Skeletal muscle cell (primary cell): Measurements from ENCODE around the gene HCCS.
"Not testable (repeated sequence)": the region's sequence is repeated elsewhere in the genome, so short reads cannot be mapped to it uniquely, and the experiment has no call there.

Source experiments
- DNase-seq: peaks from one replicate; pipeline ENCODE4 v3.0.0-alpha.2; 2010; ENCODE audit warnings: low read depth
- H3K4me3 ChIP-seq: 2 replicates; pipeline ENCODE4 v1.5.1; 2011; ENCODE audit warnings: low read depth, mild to moderate bottlenecking, control low read depth, low read length, moderate library complexity

HCCS gene

GRCh38 chrX:11117745-11118144 lies 6.6 kb downstream of the HCCS start:
- DNase-seq, result no peak
- no peak overlapping the region for H3K4me3 ChIP-seq

DNA sequence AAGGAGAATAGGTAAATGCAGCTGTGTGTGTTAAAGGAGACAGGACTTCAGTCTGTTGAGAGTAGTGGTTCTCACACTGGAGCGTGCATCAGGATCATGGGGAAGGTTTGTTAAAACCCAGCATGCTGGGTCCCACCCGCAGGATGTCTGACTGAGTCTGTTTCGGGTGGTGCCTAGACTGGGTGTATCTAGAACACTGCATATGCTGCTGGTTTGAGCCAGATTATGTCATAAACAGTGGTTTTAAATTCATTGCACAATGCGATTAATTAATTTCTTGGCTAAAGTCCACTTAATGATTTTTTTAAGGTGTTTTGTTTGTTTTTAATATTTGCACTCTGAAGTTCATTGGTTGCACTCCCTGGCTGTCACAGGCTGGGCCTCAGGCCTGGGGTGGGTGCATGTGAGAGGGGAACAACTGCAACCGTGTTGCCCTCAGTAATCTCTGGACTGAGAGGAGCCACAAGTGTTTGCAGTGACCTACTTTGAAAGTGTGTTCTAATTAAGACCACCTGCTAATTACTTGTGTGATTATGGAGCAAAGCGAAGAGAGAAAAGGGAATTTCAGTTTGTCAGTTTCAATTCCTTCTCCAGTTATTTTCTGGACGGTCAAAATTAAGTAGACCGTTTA lies 8.3 kb downstream of the HCCS start:
- no peak overlapping the region for H3K4me3 ChIP-seq
- DNase-seq, result no peak

- not testable (repeated sequence) for H3K4me3 ChIP-seq, DNase-seq
These were observed 12.0 kb downstream of the HCCS start for GRCh38 chrX:11123087-11123486.

GRCh38 chrX:11124112-11124511 lies 13.0 kb downstream of the HCCS start:
- no peak for DNase-seq
- H3K4me3 ChIP-seq, result no peak overlapping the region

DNA sequence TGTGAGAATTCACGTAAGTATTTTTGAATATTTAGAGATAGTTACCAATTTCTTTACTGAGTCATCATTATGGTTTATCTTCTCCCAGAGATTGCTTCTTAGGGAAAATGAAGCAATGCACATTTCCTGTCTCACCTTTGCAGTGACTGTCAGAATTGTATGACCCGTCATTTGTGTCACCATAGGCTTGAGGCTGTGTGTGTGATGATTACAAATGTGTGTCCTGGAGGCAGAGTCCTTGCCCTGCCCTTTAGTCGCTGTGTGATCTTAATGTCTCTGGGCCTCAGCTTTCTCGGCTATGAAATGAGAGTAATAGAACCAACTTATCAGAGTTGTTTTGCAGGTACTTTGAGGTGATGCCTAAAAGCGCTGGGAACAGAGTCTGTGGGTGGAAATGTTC lies 13.9 kb downstream of the HCCS start:
- DNase-seq, result no peak

GRCh38 chrX:11129534-11130105 lies 18.5 kb downstream of the HCCS start:
- H3K4me3 ChIP-seq, result no peak overlapping the region
- peak; percentile 18 for DNase-seq

More for the DNA sequence above, 13.9 kb downstream of the HCCS start:
- no peak overlapping the region for H3K4me3 ChIP-seq

DNA sequence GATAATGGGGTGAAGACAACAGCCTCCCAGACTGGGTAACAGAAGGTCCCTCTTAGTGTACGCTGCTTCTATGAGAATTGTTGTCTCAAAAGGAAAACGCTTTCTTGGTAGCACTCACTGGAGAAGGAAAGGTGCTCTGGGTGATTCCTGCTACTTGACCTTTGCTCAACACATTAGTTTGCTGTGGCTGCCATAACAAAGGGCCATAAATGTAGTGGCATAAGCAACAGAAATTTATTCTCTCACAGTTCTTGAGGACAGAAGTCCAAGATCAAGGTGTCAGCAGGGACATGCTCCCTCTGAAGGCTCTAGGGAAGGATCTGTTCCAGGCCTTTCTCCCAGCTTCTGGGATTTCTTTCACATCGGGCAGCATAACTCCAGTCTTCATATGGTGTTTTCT lies 19.0 kb downstream of the HCCS start:
- DNase-seq, result no peak

DNA sequence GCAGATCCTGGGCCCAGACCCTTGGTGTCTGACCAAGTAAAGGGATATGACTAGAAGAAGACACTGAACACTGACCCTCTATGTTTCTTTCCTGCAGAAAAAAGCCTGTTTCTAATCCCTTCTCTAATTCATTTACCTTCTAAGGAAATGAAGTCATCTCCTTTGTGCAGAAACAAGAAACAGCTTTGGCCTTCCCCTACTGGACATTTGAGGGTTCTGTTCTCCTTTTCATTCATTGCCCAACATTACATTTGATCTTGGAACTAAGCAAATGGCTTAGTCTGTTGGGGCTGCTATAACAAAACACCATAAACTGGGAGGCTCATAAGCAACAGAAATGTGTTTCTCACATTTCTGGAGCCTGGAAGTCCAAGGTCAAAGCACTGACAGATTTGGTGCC lies 20.0 kb downstream of the HCCS start:
- no peak overlapping the region for H3K4me3 ChIP-seq
- no peak for DNase-seq

More for the DNA sequence above, 19.0 kb downstream of the HCCS start:
- H3K4me3 ChIP-seq, result no peak overlapping the region

DNA sequence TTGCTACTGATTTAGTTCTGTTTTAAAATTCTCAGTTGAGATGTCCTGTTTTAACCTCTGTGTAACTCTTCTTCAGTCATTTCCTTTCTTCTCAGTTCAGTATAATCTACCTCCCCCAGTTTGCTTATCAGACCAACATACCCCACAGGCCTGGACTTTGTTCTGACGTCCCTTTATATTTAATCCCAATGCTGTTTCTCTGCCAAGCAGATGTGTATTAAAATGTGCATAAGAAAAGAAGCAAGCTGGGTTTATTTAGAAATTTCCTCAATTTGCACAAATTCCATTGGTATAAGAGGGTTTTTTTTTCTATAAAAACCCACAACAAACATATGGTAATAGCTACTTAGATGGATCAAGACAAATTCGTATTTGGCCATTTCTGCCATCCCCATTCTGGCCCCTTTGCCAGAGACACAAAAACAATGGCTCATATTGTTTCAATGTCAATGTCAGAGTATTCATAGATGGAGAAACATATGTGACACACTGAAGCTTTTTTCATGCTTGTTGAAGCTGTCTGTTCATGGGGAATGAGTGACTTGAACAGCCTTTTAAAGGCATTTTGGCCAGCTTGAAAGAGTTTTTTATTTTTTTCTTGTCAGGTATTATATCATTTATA lies 24.5 kb downstream of the HCCS start:
- no peak overlapping the region for H3K4me3 ChIP-seq
- DNase-seq, result no peak

DNA sequence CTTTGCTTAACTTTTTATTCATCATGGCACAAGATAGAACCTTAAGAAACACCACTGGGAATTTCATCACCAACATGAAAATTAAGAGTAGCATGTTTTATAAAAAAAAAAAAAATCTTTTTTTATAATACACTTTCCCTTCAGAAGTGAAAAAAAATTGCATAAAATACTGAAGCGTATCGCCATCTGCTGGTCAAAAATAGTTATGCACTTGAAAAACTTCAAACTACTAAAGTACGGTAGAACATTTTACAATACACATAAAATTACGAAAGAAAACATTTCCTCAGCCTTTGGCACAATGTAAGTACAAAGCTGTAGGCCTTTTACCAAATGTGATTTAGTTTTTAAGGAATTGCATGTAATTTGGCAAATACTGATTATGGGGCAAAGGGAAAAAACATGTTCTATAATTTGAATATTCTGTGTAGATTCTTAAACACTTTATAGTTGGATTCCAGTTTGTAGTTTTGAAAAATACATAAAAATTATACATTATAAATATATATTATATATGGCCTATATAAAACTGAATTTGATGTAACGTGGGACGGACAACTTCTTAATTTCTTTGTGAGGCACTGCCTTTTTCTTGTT lies 26.5 kb downstream of the HCCS start:
- peak; percentile 10 for DNase-seq
- H3K4me3 ChIP-seq, result no peak overlapping the region

- H3K4me3 ChIP-seq, result no peak overlapping the region
These were observed 27.6 kb downstream of the HCCS start for GRCh38 chrX:11138498-11139390.

DNA sequence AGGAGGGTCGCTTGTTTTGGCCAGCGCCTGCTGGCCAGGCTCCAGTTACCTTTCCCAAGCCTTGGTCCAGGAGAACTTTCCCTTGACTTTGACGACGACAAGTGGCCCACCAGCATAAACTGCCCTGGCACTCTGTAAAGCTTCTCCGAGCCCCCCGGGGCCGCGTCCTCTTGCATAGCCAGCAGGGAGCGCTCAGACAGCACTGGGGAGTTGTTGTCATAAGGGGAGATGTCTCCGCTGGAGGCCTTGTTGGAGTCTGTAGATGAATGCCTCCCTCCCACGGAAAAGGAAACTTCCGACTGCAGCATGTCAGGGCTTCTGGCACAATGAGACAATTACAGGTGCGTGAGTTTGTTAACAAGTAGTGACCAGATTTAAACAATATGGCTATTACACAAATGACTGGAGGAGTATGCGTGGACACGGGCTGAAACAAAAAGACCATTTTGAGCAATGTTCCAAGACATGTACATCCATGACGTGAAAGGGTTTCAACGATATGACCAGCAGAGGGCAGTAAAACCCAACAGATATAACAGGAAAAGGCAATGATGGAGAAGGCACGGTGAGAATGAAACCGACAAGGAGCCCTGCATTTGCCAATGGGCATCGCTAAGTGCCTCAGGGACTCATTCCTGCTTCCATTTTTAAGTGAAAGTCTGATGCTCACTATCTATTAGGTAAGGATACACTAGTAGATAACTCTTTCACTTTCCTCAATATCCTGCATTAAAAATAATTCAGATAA lies 33.0 kb downstream of the HCCS start:
- H3K4me3 ChIP-seq, result no peak overlapping the region
- peak; percentile 30 for DNase-seq

More at GRCh38 chrX:11138498-11139390, 27.6 kb downstream of the HCCS start:
- no peak for DNase-seq

DNA sequence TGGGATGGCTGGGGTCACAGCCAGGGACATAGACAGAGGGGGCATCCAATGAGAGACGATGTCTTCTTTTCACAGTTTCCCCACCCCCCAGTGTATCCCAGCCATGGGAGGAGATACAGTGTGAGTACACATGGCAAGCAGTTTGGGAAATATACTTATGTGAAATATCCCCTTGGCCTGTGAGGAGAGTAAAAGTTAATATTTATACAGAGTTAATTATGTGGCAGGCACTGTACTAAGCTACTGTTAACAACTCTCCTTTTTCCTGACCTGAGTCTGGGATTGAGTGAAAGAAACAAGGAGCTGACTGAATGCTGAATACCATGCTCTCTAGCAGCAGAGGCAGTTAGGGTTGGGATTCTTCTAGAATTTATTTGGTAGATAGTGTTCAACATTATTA lies 35.3 kb downstream of the HCCS start:
- DNase-seq, result no peak
- H3K4me3 ChIP-seq, result no peak overlapping the region

GRCh38 chrX:11148401-11148800 lies 37.3 kb downstream of the HCCS start:
- DNase-seq, result no peak

GRCh38 chrX:11151799-11152559 lies 40.8 kb downstream of the HCCS start:
- DNase-seq, result no peak

More at GRCh38 chrX:11148401-11148800, 37.3 kb downstream of the HCCS start:
- H3K4me3 ChIP-seq, result no peak overlapping the region

GRCh38 chrX:11159149-11159548 lies 48.0 kb downstream of the HCCS start:
- no peak for DNase-seq
- H3K4me3 ChIP-seq, result no peak overlapping the region

More at GRCh38 chrX:11151799-11152559, 40.8 kb downstream of the HCCS start:
- H3K4me3 ChIP-seq, result no peak overlapping the region

DNA sequence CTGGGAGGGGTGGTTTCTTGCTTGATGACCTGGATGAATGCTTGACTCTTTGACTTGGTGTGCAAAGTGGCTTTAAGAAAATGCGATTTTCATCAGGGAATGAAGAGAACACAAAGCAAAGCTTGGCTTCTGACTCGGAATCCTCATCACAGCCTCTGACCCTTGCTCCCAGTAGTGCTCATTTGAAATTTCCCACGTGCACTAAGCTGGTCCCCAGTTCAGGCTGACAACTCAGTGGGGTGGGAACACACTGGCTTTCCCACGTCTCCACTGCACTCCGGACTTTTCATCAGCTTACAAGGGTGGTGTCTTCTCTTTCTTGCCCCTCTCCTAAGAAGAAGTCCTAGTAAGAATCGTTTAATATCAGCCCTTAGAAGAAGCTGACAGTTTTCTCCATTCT lies 53.3 kb downstream of the HCCS start:
- DNase-seq, result no peak
- no peak overlapping the region for H3K4me3 ChIP-seq

- H3K4me3 ChIP-seq, result no peak overlapping the region
- no peak for DNase-seq
These were observed 60.8 kb downstream of the HCCS start for GRCh38 chrX:11171956-11172355.
